HG02885 (cell line): ENCODE measurements around the gene LAS1L.
A peak's percentile ranks its signal among the peaks of the same experiment; 100 is the strongest.
"Not testable (repeated sequence)": the region's sequence is repeated elsewhere in the genome, so short reads cannot be mapped to it uniquely, and the experiment has no call there.

Experiments
- ATAC-seq: cut with Tn5 transposase; IDR thresholded peaks from one replicate; pipeline ENCODE4 v1.9.1; 2021; ENCODE audit warnings: mild to moderate bottlenecking; ENCODE audit not compliant: unreplicated experiment, poor library complexity

Gene LAS1L

GRCh38 chrX:65534450-65535292 is at the start of gene LAS1L:
LAS1L (minus strand) TSS chrX:65534787; CDS start chrX:65534715, 72 bp downstream.
- peak; percentile 99 for ATAC-seq

- ATAC-seq: no peak
Measured at GRCh38 chrX:65582450-65583082, 48.0 kb upstream of the LAS1L start.

DNA sequence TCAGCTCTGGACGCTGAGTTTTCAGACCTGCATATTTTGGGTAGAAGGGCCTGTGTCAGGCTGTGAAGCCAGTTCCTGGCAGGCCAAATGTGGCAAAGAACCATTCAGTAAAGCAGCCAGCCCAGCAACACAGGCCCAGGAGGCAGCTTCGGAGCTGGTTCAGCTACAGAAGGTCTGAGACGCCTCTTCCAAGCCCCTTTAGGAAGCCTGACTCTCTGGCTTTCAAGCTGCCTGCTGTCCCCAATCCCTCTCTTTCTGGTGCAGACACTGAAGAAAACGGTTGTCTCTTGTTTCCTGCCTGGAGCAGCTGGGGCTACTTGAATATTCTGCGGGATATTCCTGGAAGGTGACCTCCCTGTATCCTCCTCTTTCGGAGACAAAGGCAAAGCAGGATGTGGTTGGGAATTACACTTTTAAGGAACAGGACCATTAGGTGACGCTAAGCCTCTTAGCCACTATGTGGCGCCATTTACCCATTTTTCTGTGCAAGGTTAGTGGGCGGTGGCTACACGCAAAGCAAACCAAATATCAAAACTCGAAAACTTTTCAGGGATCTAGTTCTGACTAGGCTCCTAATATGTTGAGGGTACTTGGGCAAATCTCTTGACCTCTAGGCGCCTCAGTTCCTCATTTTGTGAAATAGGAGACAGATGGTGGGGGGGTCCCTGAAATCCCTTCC is 47.2 kb upstream of the LAS1L start:
- peak; percentile 84 for ATAC-seq

DNA sequence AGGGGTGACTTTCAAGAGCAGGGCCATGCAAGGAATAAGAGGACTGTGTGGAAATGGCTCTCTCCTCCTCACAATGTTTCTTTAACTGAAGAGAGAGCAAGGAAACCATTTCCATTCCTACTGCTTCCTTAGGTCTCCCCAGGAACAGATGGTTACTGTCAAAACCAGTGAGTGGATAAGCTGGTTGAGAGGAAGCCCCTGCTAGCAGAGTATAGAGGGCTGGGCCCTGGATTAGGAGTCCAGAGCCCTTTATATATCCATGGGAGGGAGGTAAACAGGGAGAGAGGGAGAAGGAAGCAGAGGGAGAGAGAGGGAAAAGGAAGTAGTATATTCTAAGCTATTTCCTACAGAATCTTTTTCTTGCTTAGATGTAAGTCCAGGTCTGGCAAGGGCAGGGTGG is 43.8 kb upstream of the LAS1L start:
- no peak for ATAC-seq

DNA sequence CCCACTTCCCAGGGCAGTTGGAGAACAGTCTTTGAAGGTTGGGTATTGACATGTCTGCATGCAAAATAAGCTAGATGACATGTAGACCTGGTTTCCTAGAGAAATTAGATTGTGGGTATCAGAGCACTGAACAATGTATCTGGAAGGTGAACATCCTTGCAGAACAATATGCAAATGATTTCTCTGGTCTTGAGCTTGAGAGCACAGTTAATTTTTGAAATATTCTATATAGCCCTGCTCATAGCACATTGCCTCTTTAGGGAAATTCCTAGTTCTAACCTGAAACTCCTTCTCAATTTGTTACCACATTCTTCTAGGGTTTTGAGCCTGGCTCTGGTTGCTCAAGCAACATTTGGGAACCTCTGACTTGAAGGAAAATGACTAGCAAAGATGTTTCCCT is 41.6 kb upstream of the LAS1L start:
- ATAC-seq: no peak

- no peak for ATAC-seq
Measured at GRCh38 chrX:65575022-65575421, 40.4 kb upstream of the LAS1L start.

DNA sequence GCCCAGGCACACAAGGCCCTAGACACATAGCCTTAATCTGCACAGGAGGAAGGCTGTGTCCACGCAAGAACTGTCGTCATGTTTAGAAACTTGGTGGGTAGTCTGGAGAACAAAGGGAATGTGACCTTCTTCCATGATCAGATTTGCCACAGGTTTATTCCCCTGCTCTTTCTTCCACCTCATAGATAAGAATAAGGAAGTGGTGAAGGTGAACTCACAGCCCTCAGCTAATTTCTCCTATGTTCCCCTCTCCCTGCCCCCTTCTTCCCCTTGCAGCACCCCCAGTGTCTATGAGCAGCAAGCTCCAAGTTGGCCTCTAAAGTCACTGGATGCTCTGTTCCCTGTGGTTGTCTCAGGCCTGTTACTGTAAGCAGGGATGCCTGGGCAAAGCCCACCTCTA is 39.8 kb upstream of the LAS1L start:
- no peak for ATAC-seq

GRCh38 chrX:65572971-65573370 is 38.4 kb upstream of the LAS1L start:
- ATAC-seq: no peak

- not testable (repeated sequence) for ATAC-seq
Measured at GRCh38 chrX:65562850-65563249, 28.3 kb upstream of the LAS1L start.

DNA sequence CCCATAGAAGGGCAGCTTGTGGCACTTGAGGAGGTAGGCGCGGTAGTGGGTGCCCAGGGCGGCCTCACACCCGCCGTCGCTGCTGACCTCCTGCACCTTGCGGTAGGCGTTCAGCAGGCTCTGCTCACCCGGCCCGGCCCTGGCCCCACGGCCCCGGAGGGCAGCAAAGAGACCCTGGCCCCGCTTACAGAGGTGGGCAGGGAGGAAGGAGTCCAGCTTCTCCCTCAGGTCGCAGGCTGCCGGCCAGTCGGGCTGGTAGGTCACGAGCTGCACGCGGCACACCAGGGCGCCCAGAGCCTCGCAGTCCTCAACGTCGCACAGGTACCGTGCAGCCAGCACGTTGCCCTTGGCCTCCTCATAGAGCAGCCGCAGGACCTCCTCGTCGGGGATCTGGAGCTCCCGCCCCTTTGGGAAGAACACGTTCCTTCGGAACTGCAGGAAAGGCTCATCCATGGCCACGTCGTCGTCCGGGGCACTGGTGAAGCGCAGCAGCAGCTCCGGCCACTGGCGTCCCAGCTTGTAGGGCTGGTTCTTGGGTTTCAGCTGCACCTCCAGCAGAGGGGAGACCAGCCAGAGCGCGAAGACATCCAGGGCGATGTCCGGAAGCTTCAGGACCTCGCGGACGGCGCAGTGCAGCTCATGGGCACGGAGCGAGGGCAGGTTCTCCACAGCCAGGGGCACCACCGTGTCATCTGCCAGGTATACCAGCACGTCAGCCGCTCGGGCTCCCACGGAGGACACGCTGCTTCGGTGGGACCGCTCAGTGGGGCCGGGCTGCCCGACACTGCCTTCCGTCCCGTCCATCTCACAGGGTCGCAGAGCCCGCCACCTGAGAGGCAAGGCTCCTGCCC is 17.1 kb upstream of the LAS1L start:
- ATAC-seq: no peak

DNA sequence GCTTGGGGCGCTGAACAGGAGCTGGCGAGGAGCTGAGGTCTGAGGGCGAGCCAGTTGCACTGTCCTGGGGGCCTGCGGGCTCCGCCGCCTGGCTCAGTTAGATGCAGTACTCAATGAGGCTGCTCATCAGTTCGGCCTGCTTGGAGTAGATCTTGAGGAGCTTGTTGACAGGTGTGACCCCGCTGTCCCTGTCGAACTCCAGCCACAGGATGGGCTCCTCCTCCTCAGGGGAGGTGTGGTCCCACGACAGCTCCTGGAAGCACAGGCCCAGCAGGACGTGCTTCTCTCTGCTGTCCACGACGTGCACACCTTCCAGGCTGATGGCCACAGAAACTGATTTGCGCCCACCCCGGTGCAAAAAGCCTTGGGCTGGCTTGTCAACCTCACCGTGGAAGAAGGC is 16.5 kb upstream of the LAS1L start:
- ATAC-seq: no peak

DNA sequence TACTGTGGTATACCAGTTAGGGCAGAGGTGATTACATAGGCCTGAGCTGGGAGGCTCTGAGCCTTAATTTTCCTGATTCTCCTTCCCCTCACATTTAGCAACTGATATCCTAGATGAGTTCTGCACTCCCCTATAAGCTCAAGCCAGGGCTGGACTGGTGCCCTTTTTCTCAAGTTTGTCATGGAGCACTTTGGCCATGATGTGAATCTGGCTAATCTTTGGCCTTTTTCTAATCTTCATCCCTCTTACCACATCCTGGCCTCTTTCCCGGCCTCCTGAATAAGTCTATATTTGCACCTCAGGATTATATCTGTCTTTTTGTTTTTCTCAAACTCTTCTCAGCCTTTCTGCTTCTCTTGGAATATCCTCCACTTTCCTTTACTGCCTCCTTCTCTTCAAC is 10.9 kb upstream of the LAS1L start:
- no peak for ATAC-seq

- no peak for ATAC-seq
Measured at GRCh38 chrX:65537229-65537628, 2.6 kb upstream of the LAS1L start.

GRCh38 chrX:65536291-65536690 is 1.7 kb upstream of the LAS1L start:
- no peak for ATAC-seq

GRCh38 chrX:65532016-65532415 is 2.6 kb downstream of the LAS1L start:
- ATAC-seq: no peak

GRCh38 chrX:65528705-65529340 is 5.8 kb downstream of the LAS1L start:
- peak; percentile 79 for ATAC-seq

GRCh38 chrX:65528293-65528692 is 6.3 kb downstream of the LAS1L start:
- no peak for ATAC-seq

- ATAC-seq: no peak
Measured at GRCh38 chrX:65524139-65524538, 10.4 kb downstream of the LAS1L start.

GRCh38 chrX:65522739-65523372 is 11.7 kb downstream of the LAS1L start:
- no peak for ATAC-seq
